Measurements from ENCODE around the gene TRIM28.
"Not testable (repeated sequence)": the region's sequence is repeated elsewhere in the genome, so short reads cannot be mapped to it uniquely, and the experiment has no call there.

The TRIM28 gene

DNA sequence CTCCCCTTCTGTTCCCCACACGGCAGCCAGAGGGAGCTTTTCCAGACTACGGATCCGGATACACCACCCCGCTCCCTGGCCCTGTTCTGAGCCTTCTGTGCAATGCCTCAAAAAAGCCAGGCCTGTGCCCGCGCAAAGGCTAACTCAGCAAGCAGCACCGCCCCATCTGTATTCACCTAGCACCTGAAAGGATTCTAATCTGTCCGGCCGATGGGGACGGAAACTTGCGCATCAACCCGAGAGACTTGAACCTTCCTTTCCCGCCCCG, 24.8 kb upstream of the TRIM28 start:
- peak in 1 of 3 donors; percentile 40 for DNase-seq (ENCODE audit: low read depth in 3 of 3)

DNA sequence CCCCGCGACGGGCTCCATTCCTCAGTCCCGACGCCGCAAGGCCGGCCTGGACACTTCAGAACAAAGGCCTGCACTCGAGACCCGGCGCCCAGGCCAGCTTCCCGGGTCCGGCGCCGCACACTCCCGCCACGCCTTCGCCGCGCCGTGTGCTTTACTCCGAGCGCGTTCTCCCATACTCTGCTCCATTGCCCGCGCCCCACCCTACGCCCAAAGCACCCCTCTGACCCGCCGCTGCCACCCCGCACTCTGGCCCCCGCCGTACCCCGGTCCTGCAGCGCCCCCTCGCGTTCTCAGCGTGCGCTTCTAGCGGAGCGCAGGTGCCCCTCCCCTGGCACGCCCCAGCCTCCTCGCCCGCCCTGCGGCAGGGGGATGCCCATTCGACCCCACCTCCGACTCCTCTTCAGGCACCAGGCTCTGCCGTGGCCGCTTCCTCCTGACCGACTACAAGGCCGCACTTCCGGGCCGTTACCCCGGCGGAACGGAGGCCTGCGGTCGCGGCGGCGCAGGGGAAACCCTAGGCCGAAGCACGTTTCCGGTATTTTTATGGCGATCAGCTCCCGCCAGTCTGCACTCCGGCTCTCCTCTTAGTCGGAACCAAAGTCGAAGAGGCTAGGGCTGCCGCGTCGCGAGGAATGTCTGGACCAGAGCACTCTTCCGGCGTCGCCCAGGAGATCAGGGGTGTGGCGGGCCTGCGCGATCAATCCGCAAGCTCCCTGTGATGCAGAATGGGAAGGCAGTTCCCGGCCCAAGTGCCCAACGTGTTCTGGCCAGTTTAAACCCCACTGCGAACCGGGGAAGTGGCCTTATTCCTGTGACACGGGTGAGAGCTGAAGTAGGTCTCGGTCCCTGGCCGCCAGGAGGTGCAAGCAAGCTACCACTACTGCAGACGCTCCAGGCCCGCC, 24.3 kb upstream of the TRIM28 start, which contains the start of gene ZBTB45:
TSS of gene ZBTB45 (minus strand) at position 456 of the 902 bp plus-strand sequence. CDS start 2,137 bp downstream, outside the sequence.
- DNase-seq (ENCODE audit: low read depth in 3 of 3): peak; percentile 88 to 91 (median 90)

DNA sequence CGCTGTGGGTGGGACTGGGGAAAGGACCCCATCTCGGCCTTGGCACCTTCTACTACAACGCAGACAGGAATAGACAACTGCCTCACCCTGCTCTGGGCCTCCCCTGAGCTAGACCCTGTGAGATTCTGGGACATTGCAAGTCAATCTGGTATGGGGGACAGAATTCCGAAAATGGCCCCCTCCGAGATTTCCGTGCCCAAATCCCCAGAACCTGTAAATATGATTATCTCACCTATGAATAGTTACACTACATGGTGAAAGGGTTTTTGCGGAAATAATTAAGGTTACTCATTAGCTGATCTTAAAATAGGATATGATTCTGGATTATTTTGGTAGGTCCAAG, 23.6 kb upstream of the TRIM28 start:
- DNase-seq (ENCODE audit: low read depth in 3 of 3): no peak

DNA sequence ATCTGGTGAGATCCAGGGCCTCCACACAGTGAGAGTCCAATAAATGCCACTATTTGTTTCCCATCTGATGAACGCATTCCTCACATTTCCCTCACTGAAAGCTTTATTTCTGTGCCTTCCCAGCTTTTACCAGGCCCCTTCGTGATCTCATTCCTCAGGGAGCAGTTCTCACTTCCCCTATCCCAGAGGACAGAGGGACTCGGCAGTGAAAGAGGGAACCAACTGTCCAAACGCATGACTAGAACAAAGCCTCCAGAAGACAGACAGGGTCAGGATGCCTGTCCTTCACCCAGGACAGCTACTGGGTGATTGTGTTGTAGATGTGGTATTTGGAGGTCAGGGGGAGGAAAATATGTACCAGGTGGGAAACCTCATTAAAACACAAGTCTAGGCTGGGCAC, 22.2 kb upstream of the TRIM28 start:
- DNase-seq (ENCODE audit: low read depth in 3 of 3): no peak

DNA sequence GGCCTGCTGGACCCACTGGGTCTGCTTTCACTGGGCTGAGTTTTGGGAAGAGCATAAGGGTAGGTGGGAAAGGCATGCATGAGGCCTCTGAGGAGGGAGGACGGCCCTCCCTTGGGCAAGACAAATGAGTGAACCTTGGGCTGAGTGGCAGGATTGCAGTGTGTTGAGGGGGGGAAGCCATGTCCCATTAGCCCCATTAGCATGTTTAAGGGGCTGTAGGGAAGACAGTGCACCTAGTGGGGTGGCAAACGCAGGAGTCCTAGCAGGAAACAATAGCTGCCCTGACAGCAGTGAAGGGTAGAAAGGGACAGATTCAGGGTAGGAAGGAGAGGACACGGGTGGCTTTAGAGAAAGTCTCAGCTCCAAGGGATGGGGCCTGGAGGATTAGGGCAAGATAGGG, 21.2 kb upstream of the TRIM28 start:
- no peak for DNase-seq (ENCODE audit: low read depth in 3 of 3)

DNA sequence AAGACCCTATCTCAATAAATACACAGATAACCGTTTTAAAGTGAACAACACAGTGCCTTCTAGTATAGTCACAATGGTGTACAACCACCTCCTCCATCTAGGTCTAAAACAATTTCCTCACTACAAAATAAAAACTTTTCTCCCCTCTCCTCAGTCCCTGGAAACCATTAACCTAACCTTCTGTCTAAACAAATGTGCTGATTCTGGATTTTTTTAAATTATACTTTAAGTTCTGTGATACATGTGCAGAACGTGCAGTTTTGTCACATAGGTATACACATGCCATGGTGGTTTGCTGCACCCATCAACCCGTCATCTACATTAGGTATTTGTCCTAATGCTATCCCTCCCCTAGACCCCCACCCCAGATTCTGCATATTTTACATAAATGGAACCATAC, 14.5 kb upstream of the TRIM28 start:
- DNase-seq (ENCODE audit: low read depth in 3 of 3): no peak

DNA sequence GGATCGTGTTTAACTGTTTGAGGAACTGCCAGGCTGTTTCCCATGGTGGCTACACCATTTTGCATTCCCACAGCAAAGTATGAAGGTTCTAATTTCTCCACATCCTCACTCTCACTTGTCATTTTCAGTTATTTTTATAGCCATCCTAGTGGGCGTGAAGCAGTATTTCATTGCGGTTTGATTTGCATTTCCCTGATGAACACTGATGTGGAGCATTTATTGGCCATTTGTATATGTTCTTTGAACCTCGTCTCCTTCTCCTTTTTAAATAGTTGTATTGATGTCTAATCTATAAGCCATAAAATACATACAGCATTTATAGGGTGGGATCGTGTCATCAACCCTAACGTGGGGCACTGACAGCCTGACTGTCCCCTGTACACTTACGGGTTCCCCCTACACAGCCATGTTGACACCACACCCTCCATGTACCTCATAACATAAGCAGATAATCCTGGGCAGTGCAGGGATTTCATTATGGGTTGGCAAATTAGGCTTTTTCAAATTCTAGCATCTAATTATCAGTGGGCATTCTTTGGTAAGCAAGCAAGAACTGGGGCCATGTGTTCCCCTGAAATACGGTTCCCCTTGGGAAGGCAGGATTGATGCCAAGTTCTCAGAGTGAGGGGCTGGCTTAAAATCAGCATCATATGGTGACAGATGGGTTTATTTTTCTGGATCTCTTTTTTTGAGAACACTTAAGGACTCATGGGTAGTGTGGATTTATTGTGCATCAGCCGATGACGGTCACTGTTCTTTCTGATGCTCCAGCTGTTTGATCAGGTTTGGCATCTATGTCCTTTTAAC, 12.6 kb upstream of the TRIM28 start:
- DNase-seq (ENCODE audit: low read depth in 3 of 3): no peak

DNA sequence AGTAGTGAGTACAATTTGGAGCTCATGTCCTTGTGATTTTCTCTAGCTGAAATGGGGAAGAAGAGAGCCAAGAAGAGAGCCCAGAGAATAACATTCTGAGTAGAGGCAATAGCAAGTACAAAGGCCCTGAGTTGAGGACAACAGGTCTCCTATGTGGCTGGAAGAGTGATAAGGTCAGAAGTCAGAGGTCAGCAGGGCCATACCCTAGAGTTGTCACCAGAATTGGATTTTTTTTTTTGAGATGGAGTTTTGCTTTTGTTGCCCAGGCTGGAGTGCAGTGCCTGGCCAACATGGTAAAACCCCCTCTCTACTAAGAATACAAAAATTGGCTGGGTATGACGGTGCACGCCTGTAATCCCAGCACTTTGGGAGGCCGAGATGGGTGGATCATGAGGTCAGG, 8.0 kb upstream of the TRIM28 start:
- no peak for DNase-seq (ENCODE audit: low read depth in 3 of 3)

DNA sequence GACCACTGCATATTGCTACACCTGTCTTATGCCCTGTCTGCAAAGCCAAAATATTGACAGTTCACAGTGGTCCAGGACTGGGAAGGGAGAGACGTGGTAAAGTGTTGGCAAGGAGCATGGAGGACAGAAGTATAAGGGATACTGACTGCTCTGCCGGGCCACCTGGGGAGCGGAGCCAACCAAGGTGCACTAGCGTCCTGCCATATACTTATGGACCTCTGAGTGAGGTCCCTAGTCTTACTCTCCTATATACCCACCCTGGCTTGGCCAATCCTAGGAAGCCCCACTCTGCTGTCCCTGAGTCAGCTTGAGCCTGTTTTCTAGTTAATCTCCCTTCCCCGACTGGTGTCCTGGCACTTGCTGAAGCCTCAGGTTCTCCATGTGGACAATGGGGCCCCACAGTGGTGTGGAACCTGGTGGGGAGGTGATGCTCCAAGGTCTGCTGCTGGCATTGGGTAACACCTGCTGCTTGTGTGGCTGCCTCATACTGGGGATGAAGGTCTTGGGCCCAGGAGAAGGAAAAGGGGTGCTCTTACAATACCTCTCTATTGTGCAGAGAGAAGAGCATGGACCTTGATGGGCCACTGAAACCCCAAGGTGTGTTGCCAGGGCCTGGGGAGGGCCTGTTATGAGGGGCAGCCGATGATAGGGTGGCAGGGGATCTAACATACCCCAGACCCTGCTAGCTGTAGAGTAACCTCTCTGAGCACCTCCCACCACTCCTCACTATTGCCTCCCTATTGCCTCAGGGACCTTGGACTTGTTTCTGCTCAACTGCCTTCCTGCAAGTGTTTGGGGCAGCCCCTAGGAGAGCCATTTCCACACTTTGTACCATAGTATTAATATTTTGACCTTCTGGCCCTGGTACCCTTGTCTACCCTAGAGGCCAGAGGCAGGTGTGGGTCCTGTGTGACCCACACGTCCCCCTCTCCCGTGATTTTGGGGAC, 6.7 kb upstream of the TRIM28 start:
- no peak for DNase-seq (ENCODE audit: low read depth in 3 of 3)

DNA sequence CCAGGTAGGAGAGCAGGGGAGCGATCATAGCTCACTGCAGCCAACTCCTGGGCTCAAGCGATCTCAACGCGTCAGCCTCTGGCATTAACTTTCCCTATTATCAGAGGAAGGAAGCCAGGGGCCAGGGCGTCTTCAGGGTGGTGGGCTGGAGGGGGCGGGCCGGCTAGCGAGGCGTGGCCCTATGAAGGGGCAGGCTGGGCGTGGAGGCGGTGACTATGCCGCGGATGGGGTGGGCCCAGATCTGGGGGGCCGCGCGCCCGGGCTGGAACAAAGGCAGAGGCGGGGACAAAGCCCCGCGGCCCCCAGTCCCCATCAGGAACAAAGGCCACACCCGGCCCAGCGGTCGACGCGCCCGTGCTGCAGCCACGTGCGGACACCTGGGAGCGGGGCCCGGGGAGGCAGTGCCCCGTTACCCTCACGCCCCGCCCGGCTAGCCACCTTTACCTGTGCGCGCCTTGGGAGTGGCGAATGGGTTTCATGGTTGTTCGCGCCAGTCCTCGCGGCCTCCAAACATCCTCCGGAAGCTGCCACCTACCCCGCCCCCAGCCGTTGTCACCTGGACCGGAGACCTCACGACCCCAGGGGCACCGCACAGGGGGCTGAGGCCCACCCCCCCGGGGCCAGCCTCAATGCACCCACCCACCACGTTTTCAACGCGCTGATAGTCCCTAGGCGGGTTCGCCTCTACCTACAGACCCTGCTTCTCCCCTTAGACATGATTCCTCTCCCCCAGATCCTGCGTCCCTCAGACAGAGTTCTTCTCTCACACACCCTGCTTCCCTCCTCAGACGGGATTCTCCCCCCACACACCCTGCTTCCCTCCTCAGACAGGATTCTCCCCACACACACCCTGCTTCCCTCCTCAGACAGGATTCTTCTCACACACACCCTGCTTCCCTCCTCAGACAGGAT, 5.4 kb upstream of the TRIM28 start:
- DNase-seq (ENCODE audit: low read depth in 3 of 3): peak in 1 of 3 donors; percentile 43

DNA sequence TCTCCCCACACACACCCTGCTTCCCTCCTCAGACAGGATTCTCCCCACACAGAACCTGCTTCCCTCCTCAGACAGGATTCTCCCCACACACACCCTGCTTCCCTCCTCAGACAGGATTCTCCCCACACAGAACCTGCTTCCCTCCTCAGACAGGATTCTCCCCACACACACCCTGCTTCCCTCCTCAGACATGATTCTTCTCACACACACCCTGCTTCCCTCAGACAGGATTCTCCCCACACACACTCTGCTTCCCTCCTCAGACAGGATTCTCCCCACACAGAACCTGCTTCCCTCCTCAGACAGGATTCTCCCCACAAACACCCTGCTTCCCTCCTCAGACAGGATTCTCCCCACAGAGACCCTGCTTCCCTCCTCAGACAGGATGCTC, 4.7 kb upstream of the TRIM28 start:
- not testable (repeated sequence) for DNase-seq (ENCODE audit: low read depth in 3 of 3)

DNA sequence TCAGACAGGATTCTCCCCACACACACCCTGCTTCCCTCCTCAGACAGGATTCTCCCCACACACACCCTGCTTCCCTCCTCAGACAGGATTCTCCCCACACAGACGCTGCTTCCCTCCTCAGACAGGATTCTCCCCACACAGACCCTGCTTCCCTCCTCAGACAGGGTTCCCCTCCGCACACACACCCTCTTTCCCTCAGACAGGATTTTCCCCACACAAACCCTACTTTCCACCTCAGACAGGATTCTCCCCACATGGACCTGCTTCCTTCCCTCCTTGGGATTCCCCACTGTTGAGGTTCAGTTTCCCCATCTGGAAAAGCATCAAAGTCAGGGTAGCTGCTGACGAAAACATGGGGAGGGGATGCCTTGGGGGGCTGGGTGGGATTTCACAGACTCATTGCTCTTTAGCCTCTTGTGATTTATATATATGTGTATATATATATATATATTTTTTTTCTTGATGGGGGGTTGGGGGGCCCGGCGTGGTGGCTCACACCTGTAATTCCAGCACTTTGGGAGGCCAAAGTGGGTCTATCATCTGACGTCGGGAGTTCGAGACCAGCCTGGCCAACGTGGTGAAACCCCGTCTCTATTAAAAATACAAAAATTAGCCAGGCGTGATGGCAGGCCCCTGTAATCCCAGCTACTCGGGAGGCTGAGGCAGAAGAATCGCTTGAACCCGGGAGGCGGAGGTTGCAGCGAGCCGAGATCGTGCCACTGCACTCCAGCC, 1.1 kb upstream of the TRIM28 start:
- not testable (repeated sequence) for DNase-seq (ENCODE audit: low read depth in 3 of 3)

DNA sequence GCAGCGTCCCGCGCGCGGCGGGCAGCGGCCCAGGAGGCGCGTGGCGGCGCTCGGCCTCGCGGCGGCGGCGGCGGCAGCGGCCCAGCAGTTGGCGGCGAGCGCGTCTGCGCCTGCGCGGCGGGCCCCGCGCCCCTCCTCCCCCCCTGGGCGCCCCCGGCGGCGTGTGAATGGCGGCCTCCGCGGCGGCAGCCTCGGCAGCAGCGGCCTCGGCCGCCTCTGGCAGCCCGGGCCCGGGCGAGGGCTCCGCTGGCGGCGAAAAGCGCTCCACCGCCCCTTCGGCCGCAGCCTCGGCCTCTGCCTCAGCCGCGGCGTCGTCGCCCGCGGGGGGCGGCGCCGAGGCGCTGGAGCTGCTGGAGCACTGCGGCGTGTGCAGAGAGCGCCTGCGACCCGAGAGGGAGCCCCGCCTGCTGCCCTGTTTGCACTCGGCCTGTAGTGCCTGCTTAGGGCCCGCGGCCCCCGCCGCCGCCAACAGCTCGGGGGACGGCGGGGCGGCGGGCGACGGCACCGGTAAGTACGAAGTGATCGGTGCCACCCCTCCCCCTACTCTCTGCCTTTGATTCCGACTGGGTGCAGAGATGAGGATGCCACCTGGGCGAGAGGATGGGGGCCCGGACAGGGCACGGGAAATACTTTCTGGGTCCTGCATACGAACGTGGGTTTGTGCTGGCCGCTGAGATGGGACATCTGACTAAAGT, 874 bp downstream of the TRIM28 start:
- peak in 2 of 3 donors; percentile 49 to 50 for DNase-seq (ENCODE audit: low read depth in 3 of 3)

DNA sequence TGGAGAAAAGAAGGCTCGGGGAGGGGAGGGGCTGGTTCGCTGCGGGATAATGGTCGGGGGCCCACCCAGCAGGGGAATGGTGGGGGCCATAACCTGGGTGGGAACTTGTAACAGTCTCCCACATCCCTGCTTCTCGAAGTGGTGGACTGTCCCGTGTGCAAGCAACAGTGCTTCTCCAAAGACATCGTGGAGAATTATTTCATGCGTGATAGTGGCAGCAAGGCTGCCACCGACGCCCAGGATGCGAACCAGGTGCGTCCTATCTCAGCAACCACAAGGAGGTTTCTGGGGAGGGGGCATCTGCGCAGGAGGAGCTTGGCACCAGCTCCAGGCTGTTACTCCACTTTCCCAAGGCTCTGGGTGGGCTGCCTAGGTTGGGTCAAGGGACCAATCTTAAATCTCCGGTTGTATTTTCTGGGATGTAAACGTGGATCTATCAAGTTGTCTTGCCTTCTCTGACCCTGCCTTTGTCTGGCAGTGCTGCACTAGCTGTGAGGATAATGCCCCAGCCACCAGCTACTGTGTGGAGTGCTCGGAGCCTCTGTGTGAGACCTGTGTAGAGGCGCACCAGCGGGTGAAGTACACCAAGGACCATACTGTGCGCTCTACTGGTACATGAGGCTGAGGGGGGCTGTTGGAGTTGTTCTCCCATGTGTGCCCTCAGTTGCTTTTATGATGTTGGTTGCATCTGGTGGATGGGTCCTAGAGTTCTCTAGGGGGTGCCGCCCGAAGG, 1.6 kb downstream of the TRIM28 start:
- DNase-seq (ENCODE audit: low read depth in 3 of 3): no peak

DNA sequence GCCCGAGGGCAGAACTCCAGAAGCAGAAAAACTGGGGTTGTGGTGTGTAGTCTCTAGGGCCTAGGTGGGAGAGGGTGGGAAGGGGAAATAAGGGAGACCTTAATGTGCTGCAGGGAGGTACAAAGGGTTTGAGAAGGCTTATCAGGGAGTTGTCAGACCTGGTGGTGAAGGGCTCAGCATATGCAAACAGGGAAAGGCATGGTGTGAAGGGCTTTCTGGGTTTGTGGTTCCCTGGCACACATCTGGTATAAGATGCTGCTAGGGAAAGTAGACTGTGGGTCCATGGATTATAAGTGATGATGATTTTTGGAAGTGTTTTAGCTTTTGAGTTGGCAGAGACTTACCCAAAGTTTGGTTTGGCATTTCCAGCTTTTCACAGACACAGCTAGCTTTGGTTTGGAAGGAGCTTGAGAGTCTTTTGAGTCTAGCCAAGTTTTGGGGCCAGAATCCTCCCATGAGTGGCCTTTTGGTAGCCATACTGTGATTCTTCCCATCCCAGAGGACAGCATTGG, 2.2 kb downstream of the TRIM28 start:
- DNase-seq (ENCODE audit: low read depth in 3 of 3): no peak

DNA sequence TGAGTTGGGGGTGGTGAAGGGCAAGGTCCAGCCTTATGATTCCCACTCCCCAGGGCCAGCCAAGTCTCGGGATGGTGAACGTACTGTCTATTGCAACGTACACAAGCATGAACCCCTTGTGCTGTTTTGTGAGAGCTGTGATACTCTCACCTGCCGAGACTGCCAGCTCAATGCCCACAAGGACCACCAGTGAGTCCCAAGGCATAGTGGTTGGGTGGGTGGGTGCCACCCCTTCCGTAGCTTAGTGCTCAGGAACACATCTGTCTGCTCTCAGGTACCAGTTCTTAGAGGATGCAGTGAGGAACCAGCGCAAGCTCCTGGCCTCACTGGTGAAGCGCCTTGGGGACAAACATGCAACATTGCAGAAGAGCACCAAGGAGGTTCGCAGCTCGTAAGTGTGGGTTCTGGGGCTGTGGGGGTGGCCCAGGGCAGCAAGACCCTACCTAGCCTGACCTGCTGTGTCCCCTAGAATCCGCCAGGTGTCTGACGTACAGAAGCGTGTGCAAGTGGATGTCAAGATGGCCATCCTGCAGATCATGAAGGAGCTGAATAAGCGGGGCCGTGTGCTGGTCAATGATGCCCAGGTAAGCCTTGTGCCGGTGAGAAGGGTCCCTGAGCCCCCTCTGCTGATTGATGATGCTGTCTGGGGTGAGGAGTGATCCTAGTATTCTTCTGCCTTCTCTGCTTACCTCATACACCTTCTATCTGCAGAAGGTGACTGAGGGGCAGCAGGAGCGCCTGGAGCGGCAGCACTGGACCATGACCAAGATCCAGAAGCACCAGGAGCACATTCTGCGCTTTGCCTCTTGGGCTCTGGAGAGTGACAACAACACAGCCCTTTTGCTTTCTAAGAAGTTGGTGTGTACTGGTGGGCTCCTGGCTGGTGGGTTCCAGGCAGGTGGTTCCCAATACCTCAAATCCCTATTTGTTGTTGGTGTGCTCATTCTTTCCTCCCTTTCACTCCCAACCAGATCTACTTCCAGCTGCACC, 3.8 kb downstream of the TRIM28 start:
- DNase-seq (ENCODE audit: low read depth in 3 of 3): no peak

DNA sequence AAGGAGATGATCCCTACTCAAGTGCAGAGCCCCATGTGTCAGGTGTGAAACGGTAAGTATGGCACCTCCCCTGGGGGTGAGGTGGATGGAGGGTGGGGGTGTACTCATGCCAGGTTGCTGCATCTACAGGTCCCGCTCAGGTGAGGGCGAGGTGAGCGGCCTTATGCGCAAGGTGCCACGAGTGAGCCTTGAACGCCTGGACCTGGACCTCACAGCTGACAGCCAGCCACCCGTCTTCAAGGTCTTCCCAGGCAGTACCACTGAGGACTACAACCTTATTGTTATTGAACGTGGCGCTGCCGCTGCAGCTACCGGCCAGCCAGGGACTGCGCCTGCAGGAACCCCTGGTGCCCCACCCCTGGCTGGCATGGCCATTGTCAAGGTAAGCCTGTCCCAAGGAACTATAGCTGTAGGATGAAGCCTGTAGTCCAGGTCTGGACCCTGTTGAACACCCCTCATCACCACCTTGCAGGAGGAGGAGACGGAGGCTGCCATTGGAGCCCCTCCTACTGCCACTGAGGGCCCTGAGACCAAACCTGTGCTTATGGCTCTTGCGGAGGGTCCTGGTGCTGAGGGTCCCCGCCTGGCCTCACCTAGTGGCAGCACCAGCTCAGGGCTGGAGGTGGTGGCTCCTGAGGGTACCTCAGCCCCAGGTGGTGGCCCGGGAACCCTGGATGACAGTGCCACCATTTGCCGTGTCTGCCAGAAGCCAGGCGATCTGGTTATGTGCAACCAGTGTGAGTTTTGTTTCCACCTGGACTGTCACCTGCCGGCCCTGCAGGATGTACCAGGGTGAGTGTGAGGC, 5.2 kb downstream of the TRIM28 start:
- DNase-seq (ENCODE audit: low read depth in 3 of 3): no peak

All from stimulated activated CD4-positive, alpha-beta T cell treated with anti-CD3 and anti-CD28 coated beads, TNF-alpha, amount 100 ng/mL, for 48 hours (primary cell).